Activated T-cell treated with anti-CD3 and anti-CD28 coated beads, Interleukin-2, amount 50 U/mL, for 1 hour (primary cell): Measurements from ENCODE around the gene MED13L.
"Not testable (repeated sequence)": the region's sequence is repeated elsewhere in the genome, so short reads cannot be mapped to it uniquely, and the experiment has no call there.

Source experiments
- DNase-seq: peaks from one replicate; pipeline ENCODE4 v3.0.0-alpha.2; 2020

The MED13L gene

GRCh38 chr12:116148844-116149243 lies 128.6 kb downstream of the MED13L start:
- DNase-seq: no peak

- no peak for DNase-seq
Observed at GRCh38 chr12:116146386-116146785, 131.1 kb downstream of the MED13L start.

GRCh38 chr12:116145451-116145850 lies 132.0 kb downstream of the MED13L start:
- DNase-seq: no peak

GRCh38 chr12:116144384-116144783 lies 133.1 kb downstream of the MED13L start:
- no peak for DNase-seq

- no peak for DNase-seq
Observed at GRCh38 chr12:116143909-116144308, 133.6 kb downstream of the MED13L start.

GRCh38 chr12:116142936-116143898 lies 134.3 kb downstream of the MED13L start:
- no peak for DNase-seq

GRCh38 chr12:116141833-116142162 lies 135.7 kb downstream of the MED13L start:
- DNase-seq: no peak

- DNase-seq: no peak
Observed at GRCh38 chr12:116141110-116141832, 136.2 kb downstream of the MED13L start.

GRCh38 chr12:116140529-116140928 lies 137.0 kb downstream of the MED13L start:
- DNase-seq: no peak

- DNase-seq: no peak
Observed at GRCh38 chr12:116138781-116139180, 138.7 kb downstream of the MED13L start.

- DNase-seq: no peak
Observed at GRCh38 chr12:116138364-116138763, 139.1 kb downstream of the MED13L start.

GRCh38 chr12:116137318-116137717 lies 140.2 kb downstream of the MED13L start:
- DNase-seq: no peak

- DNase-seq: no peak
Observed at GRCh38 chr12:116136340-116136739, 141.2 kb downstream of the MED13L start.

GRCh38 chr12:116135209-116135930 lies 142.1 kb downstream of the MED13L start:
- no peak for DNase-seq

- DNase-seq: no peak
Observed at GRCh38 chr12:116133636-116134214, 143.8 kb downstream of the MED13L start.

- no peak for DNase-seq
Observed at GRCh38 chr12:116133149-116133548, 144.3 kb downstream of the MED13L start.

GRCh38 chr12:116131987-116132386 lies 145.5 kb downstream of the MED13L start:
- DNase-seq: not testable (repeated sequence)

- DNase-seq: no peak
Observed at GRCh38 chr12:116131176-116131575, 146.3 kb downstream of the MED13L start.

GRCh38 chr12:116130431-116130830 lies 147.1 kb downstream of the MED13L start:
- no peak for DNase-seq

- DNase-seq: no peak
Observed at GRCh38 chr12:116128779-116129178, 148.7 kb downstream of the MED13L start.

GRCh38 chr12:116127859-116128258 lies 149.6 kb downstream of the MED13L start:
- no peak for DNase-seq

GRCh38 chr12:116126610-116127009 lies 150.9 kb downstream of the MED13L start:
- no peak for DNase-seq

- no peak for DNase-seq
Observed at GRCh38 chr12:116125956-116126566, 151.4 kb downstream of the MED13L start.
